ENCODE data around the gene PTPRM.

Gene PTPRM

GRCh38 chr18:7630731-7631442 is 63.8 kb downstream of the PTPRM start:
- no peak for DNase-seq

- DNase-seq, result no peak
Measured at GRCh38 chr18:7632152-7633098, 65.3 kb downstream of the PTPRM start.

- no peak for DNase-seq
Measured at GRCh38 chr18:7633171-7633570, 66.1 kb downstream of the PTPRM start.

GRCh38 chr18:7635948-7636347 is 68.8 kb downstream of the PTPRM start:
- no peak for DNase-seq

- DNase-seq, result no peak
Measured at GRCh38 chr18:7637269-7637668, 70.2 kb downstream of the PTPRM start.

GRCh38 chr18:7638321-7638720 is 71.2 kb downstream of the PTPRM start:
- no peak for DNase-seq

GRCh38 chr18:7641813-7642212 is 74.7 kb downstream of the PTPRM start:
- DNase-seq, result no peak

GRCh38 chr18:7642331-7642890 is 75.3 kb downstream of the PTPRM start:
- no peak for DNase-seq

GRCh38 chr18:7645756-7646155 is 78.6 kb downstream of the PTPRM start:
- DNase-seq, result no peak

GRCh38 chr18:7646174-7646886 is 79.2 kb downstream of the PTPRM start:
- no peak for DNase-seq

- DNase-seq, result no peak
Measured at GRCh38 chr18:7647500-7647899, 80.4 kb downstream of the PTPRM start.

- no peak for DNase-seq
Measured at GRCh38 chr18:7657050-7657449, 89.9 kb downstream of the PTPRM start.

- no peak for DNase-seq
Measured at GRCh38 chr18:7657937-7658336, 90.8 kb downstream of the PTPRM start.

GRCh38 chr18:7658701-7659100 is 91.6 kb downstream of the PTPRM start:
- DNase-seq, result no peak

GRCh38 chr18:7661207-7661606 is 94.1 kb downstream of the PTPRM start:
- DNase-seq, result no peak

GRCh38 chr18:7662866-7663265 is 95.8 kb downstream of the PTPRM start:
- DNase-seq, result no peak

- DNase-seq, result no peak
Measured at GRCh38 chr18:7663366-7664312, 96.5 kb downstream of the PTPRM start.

- no peak for DNase-seq
Measured at GRCh38 chr18:7666195-7666776, 99.2 kb downstream of the PTPRM start.

- no peak for DNase-seq
Measured at GRCh38 chr18:7668392-7668791, 101.3 kb downstream of the PTPRM start.

- no peak for DNase-seq
Measured at GRCh38 chr18:7669361-7669760, 102.2 kb downstream of the PTPRM start.

- DNase-seq, result no peak
Measured at GRCh38 chr18:7671105-7671504, 104.0 kb downstream of the PTPRM start.

Measured in effector CD8-positive, alpha-beta T cell (primary cell).